ENCODE data around the gene SLC66A2.

The SLC66A2 gene

GRCh38 chr18:79917169-79917852, 34.1 kb downstream of the SLC66A2 start:
- no peak for DNase-seq

GRCh38 chr18:79916546-79917168, 34.8 kb downstream of the SLC66A2 start:
- DNase-seq = no peak

- DNase-seq = no peak
Measured at GRCh38 chr18:79916128-79916494, 35.3 kb downstream of the SLC66A2 start.

GRCh38 chr18:79915161-79916127, 36.0 kb downstream of the SLC66A2 start:
- DNase-seq = no peak

- no peak for DNase-seq
Measured at GRCh38 chr18:79914614-79915160, 36.8 kb downstream of the SLC66A2 start.

DNA sequence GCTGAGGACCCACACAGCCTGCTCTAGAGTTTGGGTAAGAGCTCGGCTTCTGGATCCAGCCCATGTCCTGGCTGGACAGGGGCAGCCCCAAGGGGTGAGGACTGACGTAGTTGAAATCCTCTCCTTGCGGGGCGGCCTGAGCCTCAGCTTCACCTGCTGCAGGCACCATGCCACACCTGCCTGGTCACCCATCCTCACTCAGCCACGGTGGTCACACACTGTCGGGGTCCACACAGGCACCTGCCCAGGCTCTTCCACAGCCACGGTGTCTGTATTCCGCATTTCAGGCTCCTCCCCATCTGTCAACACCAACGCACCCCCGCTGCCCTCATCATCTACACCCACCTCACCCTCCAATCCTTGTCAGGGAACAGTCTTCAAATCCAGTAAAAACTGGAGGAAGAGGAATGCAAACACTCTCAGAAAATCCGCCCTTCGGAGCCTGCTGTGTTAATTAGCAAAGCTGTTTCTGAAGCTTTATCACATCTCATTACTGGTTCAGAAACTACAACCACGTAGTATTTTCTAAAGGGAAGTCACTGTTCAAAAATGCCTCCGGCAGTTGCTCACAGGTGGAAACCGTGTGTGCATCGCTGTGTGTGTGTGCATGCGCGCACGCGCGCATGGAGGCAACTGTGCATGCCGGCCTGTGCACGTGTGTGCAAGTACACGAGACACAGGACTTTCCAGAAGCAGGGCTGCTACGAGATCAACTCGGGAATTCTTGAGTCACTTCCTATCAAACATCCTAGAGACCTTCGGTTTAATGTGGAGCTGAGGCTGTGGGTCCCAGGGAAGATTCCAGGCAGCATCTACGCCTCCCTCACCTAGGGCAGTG, 38.2 kb downstream of the SLC66A2 start:
- no peak for DNase-seq

DNA sequence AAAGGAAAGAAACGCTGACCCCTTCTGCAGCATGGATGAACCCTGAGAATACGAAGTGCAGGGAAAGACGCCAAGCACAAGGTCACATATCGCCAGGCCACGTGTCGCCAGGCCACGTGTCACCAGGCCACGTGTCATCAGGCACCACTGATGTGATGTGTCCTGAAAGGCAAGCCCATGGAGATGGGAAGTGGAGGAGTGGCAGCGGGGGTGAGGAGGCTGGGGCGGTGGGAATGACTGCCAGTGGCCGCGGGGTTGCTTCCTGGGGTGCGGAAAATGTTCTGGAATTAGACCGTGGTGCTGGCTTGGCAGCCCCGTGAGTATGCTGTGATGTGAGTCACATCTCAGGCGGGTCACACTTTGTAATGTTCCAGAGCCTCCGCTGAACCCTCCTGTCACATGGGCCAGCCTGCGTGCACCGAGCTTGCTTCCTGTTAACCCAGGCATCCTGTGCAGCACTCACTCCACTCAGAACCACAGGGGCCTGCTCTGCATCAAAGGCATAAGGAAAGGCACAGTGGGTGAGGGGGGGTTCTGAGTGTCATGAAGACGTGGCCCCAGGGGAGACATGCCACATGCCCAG, 39.0 kb downstream of the SLC66A2 start:
- DNase-seq = no peak

GRCh38 chr18:79911344-79912270, 39.8 kb downstream of the SLC66A2 start:
- DNase-seq = no peak

DNA sequence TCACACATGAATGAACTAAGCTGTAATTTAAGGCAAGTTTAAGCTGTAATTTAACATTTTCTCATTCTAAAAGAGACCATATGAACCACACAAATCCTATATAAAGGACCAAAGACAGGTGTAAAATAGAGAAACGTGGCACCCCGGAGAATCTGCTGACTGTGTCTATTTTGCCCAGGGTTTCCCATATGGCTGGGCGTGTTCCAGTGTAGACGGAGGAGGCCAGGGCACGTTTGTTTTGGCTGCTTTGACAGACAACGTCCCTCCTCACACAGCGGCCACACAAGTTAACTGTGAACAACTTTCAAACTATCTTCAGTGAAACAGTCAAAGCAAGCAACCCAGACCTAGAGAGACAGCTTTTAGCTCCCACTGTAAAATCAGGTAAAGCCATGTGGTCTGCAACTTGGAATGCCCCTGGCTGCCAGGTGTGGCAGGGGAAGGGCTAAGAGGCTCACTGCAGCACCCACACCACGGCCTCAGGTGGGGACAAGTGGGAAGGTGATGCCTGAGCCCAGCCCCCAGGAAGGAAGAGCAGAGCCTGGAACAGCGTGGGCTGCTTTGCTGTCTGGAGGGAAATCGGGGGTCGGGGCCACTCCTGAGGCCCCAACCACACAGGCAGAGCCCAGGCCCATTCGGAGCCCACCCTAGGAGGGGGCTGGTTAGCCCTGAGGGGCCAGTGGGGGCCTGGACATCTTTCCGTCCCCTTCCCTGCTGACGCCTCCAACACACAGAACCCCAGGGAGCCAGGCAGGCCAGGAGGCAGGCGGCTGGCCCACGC, 40.7 kb downstream of the SLC66A2 start:
- DNase-seq = no peak

- DNase-seq = no peak
Measured at GRCh38 chr18:79906706-79907105, 44.7 kb downstream of the SLC66A2 start.

- DNase-seq = no peak
Measured at GRCh38 chr18:79905993-79906392, 45.5 kb downstream of the SLC66A2 start.

DNA sequence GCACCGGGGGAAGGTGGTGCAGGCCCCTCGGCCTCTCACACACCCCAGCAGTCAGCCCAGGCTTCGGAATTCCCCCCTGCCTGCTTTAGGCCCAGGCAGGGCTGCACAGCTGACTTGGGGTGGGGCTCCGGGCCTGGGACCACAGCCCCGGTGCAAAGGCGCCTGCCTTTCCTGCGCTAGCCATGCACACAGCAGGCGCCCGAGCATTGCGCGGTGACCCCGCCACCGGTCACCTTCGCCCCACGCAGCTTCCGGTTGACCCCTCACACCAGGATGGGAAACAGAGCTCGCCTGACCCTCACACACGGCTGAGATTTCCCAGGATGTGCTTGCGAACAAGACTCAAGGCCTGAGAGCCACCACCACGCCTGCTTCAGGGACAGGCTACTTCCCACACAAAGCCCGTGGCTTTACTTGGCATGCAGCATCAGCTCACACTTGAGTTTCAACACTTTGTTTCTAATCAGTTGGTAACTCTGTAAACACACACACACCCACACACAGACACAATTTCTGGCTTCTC, 46.0 kb downstream of the SLC66A2 start:
- no peak for DNase-seq

GRCh38 chr18:79904357-79905147, 46.9 kb downstream of the SLC66A2 start:
- DNase-seq = no peak

- DNase-seq = no peak
Measured at GRCh38 chr18:79903787-79904356, 47.6 kb downstream of the SLC66A2 start.

DNA sequence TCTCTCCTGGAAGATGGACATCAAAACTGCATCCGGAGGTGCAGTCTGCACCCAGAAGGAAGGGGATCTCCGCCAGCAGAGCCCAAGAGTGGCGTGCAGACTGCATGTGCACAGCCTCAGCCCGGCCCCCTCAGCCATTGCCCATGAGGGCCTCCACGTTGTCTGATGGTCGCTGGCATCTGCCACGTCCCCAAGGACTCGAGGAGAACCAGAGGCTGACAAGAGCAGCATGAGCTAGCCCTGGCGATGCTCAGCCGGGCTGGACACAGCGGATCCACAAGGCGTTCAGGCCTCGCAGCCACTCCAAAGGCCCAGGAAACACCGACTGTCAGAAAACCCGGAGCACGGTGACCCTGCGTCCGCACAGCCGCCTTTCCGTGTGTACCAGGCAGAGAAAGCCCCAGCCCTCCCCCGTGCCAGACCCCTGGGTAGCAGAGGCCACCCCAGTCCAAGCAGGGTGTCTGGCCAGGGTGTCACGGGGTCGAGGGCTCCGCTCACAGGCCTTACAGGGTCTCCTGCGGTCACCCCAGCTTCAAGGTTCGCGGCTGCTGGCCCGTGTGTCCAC, 48.3 kb downstream of the SLC66A2 start:
- no peak for DNase-seq

GRCh38 chr18:79902640-79903039, 48.8 kb downstream of the SLC66A2 start:
- no peak for DNase-seq

DNA sequence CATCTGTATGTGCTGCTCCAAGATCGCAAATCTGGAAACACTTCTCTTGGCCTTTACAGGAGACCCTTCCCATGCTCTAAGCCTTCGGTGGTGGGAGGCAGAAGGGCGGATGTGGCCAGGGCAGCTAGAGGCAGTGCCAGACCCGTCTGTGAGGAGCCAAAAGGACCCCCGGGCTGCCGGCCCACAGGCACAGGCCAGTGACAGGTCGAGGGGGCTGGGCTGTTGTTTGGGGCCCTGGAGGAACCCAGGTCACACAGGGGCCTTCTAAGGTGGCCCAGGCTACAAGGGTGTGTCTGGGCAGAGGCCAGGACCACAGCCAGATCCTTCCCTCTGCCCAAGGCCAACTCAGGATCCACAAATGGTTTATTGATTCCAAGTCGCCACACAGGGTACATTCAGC, 49.4 kb downstream of the SLC66A2 start:
- no peak for DNase-seq

DNA sequence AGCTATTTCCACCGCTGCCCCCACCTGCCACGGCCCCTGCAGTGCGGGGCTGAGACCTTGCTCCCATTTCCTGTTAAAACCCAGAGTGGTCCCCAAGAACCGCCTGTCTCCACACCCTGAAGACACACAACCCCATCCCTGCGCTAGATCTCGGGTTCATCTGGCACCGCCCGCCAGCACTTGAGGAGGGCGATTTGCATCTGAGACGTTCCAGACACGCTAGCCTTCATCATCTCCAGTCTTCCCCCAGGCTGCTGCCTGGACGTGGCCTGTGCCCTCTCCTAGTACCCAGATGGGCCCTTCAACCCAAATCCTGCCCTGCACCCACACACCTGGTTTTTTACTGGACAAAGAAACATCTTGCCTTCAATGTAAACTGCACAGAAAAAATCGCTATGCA, 49.8 kb downstream of the SLC66A2 start:
- no peak for DNase-seq

Measured in NCI-H510A treated with DMSO at 0.1 percent for 48 hours (cell line).